HCT116 (cell line): ENCODE data around the gene ZNF800. TPM values are rescaled to one million over a fixed set of nuclear protein-coding genes. Genes with fewer than 3 reads are reported as not detected.

Source experiments
- ATAC-seq: fragments of 200-7000 bp; cut with Tn5 transposase; 2 replicates; pipeline ENCODE4 v1.9.1; 2020; ENCODE audit warnings: mild to moderate bottlenecking, moderate library complexity
- BruUV-seq: library from RNA; stranded (reverse); fragments of 400-500 nt; replicated peaks from 2 replicates; lab custom pipeline; 2021; lab: Mats Ljungman, UMichigan
- CTCF ChIA-PET: fragments of 300-600 bp; sonication (Branson Sonifier 250); formaldehyde crosslinking; loops from one replicate; lab custom pipeline; 2021; ENCODE audit warnings: antibody characterized with exemption; lab: Charles Lee
- POLR2A ChIA-PET: fragments of 300-600, 350-600 bp; sonication (Branson Sonifier 250); formaldehyde crosslinking; loops from one replicate; lab custom pipeline; 2021; ENCODE audit warnings: antibody characterized with exemption; lab: Charles Lee
- RAD21 ChIA-PET, 2 experiments: fragments of 300-600 bp; sonication (Branson Sonifier 250); formaldehyde crosslinking; loops; one replicate each; lab custom pipeline; 2023; ENCODE audit warnings: low total read pairs in 2 of 2; ENCODE audit not compliant: uncharacterized antibody in 2 of 2, unreplicated experiment in 2 of 2, low non-redundant PET in 1 of 2; lab: Charles Lee
- DNase-seq: peaks from one replicate; pipeline ENCODE4 v3.0.0-alpha.2; 2010; ENCODE audit warnings: low read depth, low spot score
- H2AFZ ChIP-seq: fragments of 200-600 bp; shearing (Covaris generic), sonication (generic); 2 replicates; pipeline ENCODE4 v1.6.1; 2017; ENCODE audit warnings: low read depth, mixed run types, mixed read lengths, antibody characterized with exemption, low read length; ENCODE audit not compliant: poor library complexity, severe bottlenecking
- H3K27ac ChIP-seq: 2 replicates; pipeline ENCODE4 v1.5.1; 2012; ENCODE audit warnings: low read depth, low read length
- H3K27me3 ChIP-seq: fragments of 200-600 bp; sonication (generic); 2 replicates; pipeline ENCODE4 v1.6.1; 2016; ENCODE audit warnings: mixed run types, low read length, mixed read lengths; ENCODE audit not compliant: insufficient read depth
- H3K36me3 ChIP-seq, 2 experiments: fragments of 200-500 bp in 1 of 2; fragments of 200-600 bp in 1 of 2; sonication (Bioruptor generic) in 1 of 2; sonication (generic) in 1 of 2; 2 replicates each; pipeline versions ENCODE4 v1.5.1 to v1.6.1; 2014 to 2016; ENCODE audit warnings: low read length in 2 of 2, inconsistent platforms in 1 of 2, mixed read lengths in 1 of 2, mixed run types in 1 of 2; ENCODE audit not compliant: insufficient read depth in 2 of 2, control insufficient read depth in 1 of 2
- H3K4me1 ChIP-seq, 2 experiments: fragments of 200-600 bp in 1 of 2; sonication (generic) in 1 of 2; 2 replicates each; pipeline versions ENCODE4 v1.5.1 to v1.6.1; 2012 to 2017; ENCODE audit warnings: low read length in 2 of 2, inconsistent platforms in 1 of 2, mild to moderate bottlenecking in 1 of 2, mixed read lengths in 1 of 2, mixed run types in 1 of 2, moderate library complexity in 1 of 2; ENCODE audit not compliant: insufficient read depth in 2 of 2, control insufficient read depth in 1 of 2
- H3K4me2 ChIP-seq: fragments of 200-600 bp; sonication (generic); 2 replicates; pipeline ENCODE4 v1.6.1; 2017; ENCODE audit warnings: mixed run types, low read length, mixed read lengths
- H3K4me3 ChIP-seq, 2 experiments: fragments of 200-600 bp in 1 of 2; sonication (generic) in 1 of 2; replicated peaks in 1 of 2; 2 replicates each; pipeline ENCODE4 v1.5.1; 2011 to 2016; ENCODE audit warnings: low read length in 2 of 2, control low read depth in 1 of 2, low read depth in 1 of 2, mild to moderate bottlenecking in 1 of 2, mixed read lengths in 1 of 2, mixed run types in 1 of 2
- H3K79me2 ChIP-seq: fragments of 200-600 bp; sonication (generic); 2 replicates; pipeline ENCODE4 v1.6.1; 2017; ENCODE audit warnings: mild to moderate bottlenecking, mixed run types, low read length, moderate library complexity, mixed read lengths; ENCODE audit not compliant: insufficient read depth
- H3K9ac ChIP-seq: fragments of 200-600 bp; sonication (generic); 2 replicates; pipeline ENCODE4 v1.6.1; 2016; ENCODE audit warnings: low read length, mixed read lengths
- H3K9me2 ChIP-seq: fragments of 200-600 bp; sonication (generic), shearing (Covaris generic); 2 replicates; pipeline ENCODE4 v1.6.1; 2017; ENCODE audit warnings: mixed run types, mild to moderate bottlenecking, moderate library complexity; ENCODE audit not compliant: insufficient read depth
- H3K9me3 ChIP-seq, 2 experiments: fragments of 200-500 bp in 1 of 2; fragments of 200-600 bp in 1 of 2; sonication (Bioruptor generic) in 1 of 2; sonication (generic) in 1 of 2; 2 replicates each; pipeline ENCODE4 v1.6.1; 2014 to 2017; ENCODE audit warnings: low read length in 2 of 2, mixed read lengths in 2 of 2, inconsistent platforms in 1 of 2, low read depth in 1 of 2, mild to moderate bottlenecking in 1 of 2, mixed run types in 1 of 2, moderate library complexity in 1 of 2; ENCODE audit not compliant: control insufficient read depth in 1 of 2, insufficient read depth in 1 of 2
- H4K20me1 ChIP-seq: fragments of 200-600 bp; sonication (generic), shearing (Covaris generic); 2 replicates; pipeline ENCODE4 v1.6.1; 2017; ENCODE audit warnings: mixed run types, mild to moderate bottlenecking, moderate library complexity; ENCODE audit not compliant: insufficient read depth
- ATF3 ChIP-seq: IDR thresholded peaks from 2 replicates; pipeline ENCODE4 v1.6.1; 2012
- CBX3 ChIP-seq: IDR thresholded peaks from 2 replicates; pipeline ENCODE4 v1.6.1; 2012; ENCODE audit warnings: low read depth
- CEBPB ChIP-seq: IDR thresholded peaks from 2 replicates; pipeline ENCODE4 v1.6.1; 2012; ENCODE audit warnings: low read depth
- CTCF ChIP-seq, 3 experiments: fragments of 200-600 bp in 1 of 3; sonication (generic) in 1 of 3; IDR thresholded peaks in 2 of 3; conservative IDR thresholded peaks in 1 of 3; 2 replicates each; pipeline ENCODE4 v1.5.1; 2012 to 2017; ENCODE audit warnings: low read depth in 2 of 3, low read length in 2 of 3, antibody characterized with exemption in 1 of 3, borderline replicate concordance in 1 of 3, control low read depth in 1 of 3, mild to moderate bottlenecking in 1 of 3, mixed read lengths in 1 of 3, mixed run types in 1 of 3, moderate library complexity in 1 of 3; ENCODE audit not compliant: insufficient read depth in 1 of 3
- EGR1 ChIP-seq: IDR thresholded peaks from 2 replicates; pipeline ENCODE4 v1.6.1; 2012; ENCODE audit warnings: low read depth
- ELF1 ChIP-seq: IDR thresholded peaks from 2 replicates; pipeline ENCODE4 v1.6.1; 2012; ENCODE audit warnings: low read depth, borderline replicate concordance
- EZH2 ChIP-seq: fragments of 200-600 bp; sonication (generic); IDR thresholded peaks from 2 replicates; pipeline ENCODE4 v1.6.1; 2017; ENCODE audit warnings: antibody characterized with exemption, mixed run types
- EZH2phosphoT487 ChIP-seq: fragments of 200-600 bp; IDR thresholded peaks from 2 replicates; pipeline ENCODE4 v1.6.1; 2018; ENCODE audit warnings: antibody characterized with exemption, borderline replicate concordance
- FOSL1 ChIP-seq: IDR thresholded peaks from 2 replicates; pipeline ENCODE4 v1.6.1; 2012; ENCODE audit warnings: low read depth
- POLR2A ChIP-seq: IDR thresholded peaks from 2 replicates; pipeline ENCODE4 v1.7.0; 2011; ENCODE audit warnings: borderline replicate concordance; ENCODE audit not compliant: insufficient read depth, insufficient read length; ENCODE audit errors: extremely low read depth
- POLR2AphosphoS5 ChIP-seq: IDR thresholded peaks from 2 replicates; pipeline ENCODE4 v1.6.1; 2011; ENCODE audit warnings: mild to moderate bottlenecking, low read depth, low read length, moderate library complexity
- SIN3A ChIP-seq: IDR thresholded peaks from 2 replicates; pipeline ENCODE4 v1.6.1; 2012; ENCODE audit warnings: low read depth
- SRF ChIP-seq: IDR thresholded peaks from 2 replicates; pipeline ENCODE4 v1.6.1; 2012; ENCODE audit warnings: low read depth
- TCF7L2 ChIP-seq: IDR thresholded peaks from 2 replicates; pipeline ENCODE4 v1.7.0; 2011; ENCODE audit warnings: borderline replicate concordance, inconsistent platforms; ENCODE audit not compliant: insufficient read depth, insufficient read length; ENCODE audit errors: extremely low read depth
- YY1 ChIP-seq: IDR thresholded peaks from 2 replicates; pipeline ENCODE4 v1.6.1; 2011; ENCODE audit warnings: low read length, low read depth, moderate library complexity, mild to moderate bottlenecking; ENCODE audit not compliant: insufficient replicate concordance; ENCODE audit errors: extremely low read depth
- ZBTB33 ChIP-seq: IDR thresholded peaks from 2 replicates; pipeline ENCODE4 v1.6.1; 2011; ENCODE audit warnings: mild to moderate bottlenecking, low read length, moderate library complexity; ENCODE audit not compliant: insufficient replicate concordance; ENCODE audit errors: extremely low read depth
- ZFX ChIP-seq: fragments of 450-650 bp; IDR thresholded peaks from 2 replicates; pipeline ENCODE4 v1.6.1; 2017
- intact Hi-C: fragments of 100-400 bp; cut with micrococcal nuclease; formaldehyde crosslinking; loops from 2 replicates; pipeline ENCODE4 v1.10.0; 2022
- total RNA-seq: library from RNA; stranded (reverse); gene quantifications from one replicate; pipeline ENCODE4 v1.2.1, GENCODE V29; 2021; ENCODE audit not compliant: unreplicated experiment
- TF ChIP-seq, protein P1 (sequence below): IDR thresholded peaks from 2 replicates; pipeline ENCODE4 v1.6.1; 2012

Gene ZNF800
- total RNA-seq, 1 experiment from 2014 or later: 30.9 TPM

- peaks cover 14% of the 10 kb centered on the region for H3K27me3 ChIP-seq
- no peaks in the 10 kb centered on the region for H3K79me2 ChIP-seq
- no peaks in the 10 kb centered on the region for H4K20me1 ChIP-seq
- H3K4me3 ChIP-seq: no peak overlapping the region
- H3K4me2 ChIP-seq: no peak overlapping the region
- ATAC-seq (no peak), DNase-seq (no peak)
- no peaks in the 10 kb centered on the region for H3K36me3 ChIP-seq
- BruUV-seq: no TSS peak
- intact Hi-C loops: no loop called here
- no peaks in the 10 kb centered on the region for H3K9me2 ChIP-seq
- no peak overlapping the region for H3K9ac ChIP-seq
- no peak overlapping the region for H3K27ac ChIP-seq
- no peaks in the 10 kb centered on the region for H3K4me1 ChIP-seq
- ChIA-PET POLR2A (no interaction called here), CTCF (no interaction called here), RAD21 (no interaction called here)
- TF ChIP-seq SRF (no peak), YY1 (no peak), POLR2A (no peak), ATF3 (no peak), EZH2 (no peak)
- TF ChIP-seq, protein P1, sequence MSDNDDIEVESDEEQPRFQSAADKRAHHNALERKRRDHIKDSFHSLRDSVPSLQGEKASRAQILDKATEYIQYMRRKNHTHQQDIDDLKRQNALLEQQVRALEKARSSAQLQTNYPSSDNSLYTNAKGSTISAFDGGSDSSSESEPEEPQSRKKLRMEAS: no peak
- no peak overlapping the region for H2AFZ ChIP-seq
- no peaks in the 10 kb centered on the region for H3K9me3 ChIP-seq
These were observed 18.7 kb upstream of the ZNF800 start for GRCh38 chr7:127411176-127411575.

DNA sequence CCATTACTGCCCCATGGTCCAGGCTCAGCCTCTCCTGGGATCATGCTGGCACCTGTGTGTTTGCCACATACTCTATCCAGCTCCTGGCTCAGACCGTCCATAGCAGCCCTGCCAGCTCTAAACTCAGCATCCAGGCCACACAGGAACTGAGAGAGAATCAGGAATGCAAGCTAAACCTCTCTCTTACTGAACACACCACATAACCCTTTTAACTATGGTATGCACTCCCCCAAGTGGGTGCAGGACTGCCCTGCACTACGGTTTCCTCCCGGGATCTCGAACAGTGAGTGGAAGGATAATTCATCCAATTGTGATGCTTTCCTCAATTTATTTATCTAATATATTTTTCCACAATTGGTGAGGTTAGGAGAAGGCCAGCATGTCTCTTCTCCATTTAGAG, 17.1 kb upstream of the ZNF800 start:
- Histone ChIP-seq H3K79me2 (no peaks in the 10 kb centered on the region), H3K4me2 (no peak overlapping the region), H3K27me3 (peaks cover 17% of the 10 kb centered on the region), H3K9ac (no peak overlapping the region), H3K9me2 (no peaks in the 10 kb centered on the region), H2AFZ (no peak overlapping the region), H3K9me3 (no peaks in the 10 kb centered on the region), H3K4me1 (no peaks in the 10 kb centered on the region), H3K27ac (no peak overlapping the region), H3K36me3 (no peaks in the 10 kb centered on the region), H4K20me1 (no peaks in the 10 kb centered on the region), H3K4me3 (no peak overlapping the region)
- ATAC-seq (no peak; the same call in 1 of the 2 replicates), DNase-seq (no peak)
- CTCF ChIA-PET: no interaction called here
- POLR2A ChIA-PET: no interaction called here
- BruUV-seq: no TSS peak
- RAD21 ChIA-PET: no interaction called here
- intact Hi-C loops: no loop called here
- TF ChIP-seq CTCF (IDR thresholded peaks at IDR 0.05 in 2 of 3, conservative IDR thresholded peaks at IDR 0.05 in 1 of 3; ENCODE audit: borderline replicate concordance in 1 of 3, insufficient read depth in 1 of 3, low read depth in 2 of 3, low read length in 2 of 3) (no peak), EZH2phosphoT487 (no peak), POLR2A (no peak), ZBTB33 (no peak), YY1 (no peak), EZH2 (no peak), POLR2AphosphoS5 (no peak), TCF7L2 (no peak), SIN3A (no peak), CEBPB (no peak), EGR1 (no peak), CBX3 (no peak), SRF (no peak), ELF1 (no peak), FOSL1 (no peak), ZFX (no peak)
